Measurements from ENCODE around the gene RCL1. TPM values are rescaled to one million over a fixed set of nuclear protein-coding genes. Genes with fewer than 3 reads are reported as not detected.

Gene RCL1
- polyA plus RNA-seq, 1 experiment, result 5.1 TPM

- no peaks in the 10 kb centered on the region for H3K27me3 ChIP-seq (ENCODE audit: control insufficient read depth, insufficient read depth, low read length)
- H3K36me3 ChIP-seq (ENCODE audit: control insufficient read depth, insufficient read depth, low read length), result no peaks in the 10 kb centered on the region
- TF ChIP-seq CTCF (IDR thresholded peaks at IDR 0.05; ENCODE audit: insufficient read depth, low read depth, low read length), result no peak
- ChIA-PET POLR2A (no interaction called here), CTCF (interaction anchor here (1.5 kb wide), 1 partner anchor 9 kb away, joined by 4 read pairs; no protein-coding TSS in a partner anchor)
- no peak overlapping the region for H3K4me3 ChIP-seq (ENCODE audit: low read depth, low read length)
- DNase-seq (ENCODE audit: low read depth), result no peak
Observed at GRCh38 chr9:4862506-4863250, 69.9 kb downstream of the RCL1 start.

GRCh38 chr9:4864234-4864661 lies 71.5 kb downstream of the RCL1 start:
- Histone ChIP-seq H3K4me3 (ENCODE audit: low read depth, low read length) (no peak overlapping the region), H3K36me3 (ENCODE audit: control insufficient read depth, insufficient read depth, low read length) (no peaks in the 10 kb centered on the region), H3K27me3 (ENCODE audit: control insufficient read depth, insufficient read depth, low read length) (no peaks in the 10 kb centered on the region)
- CTCF ChIA-PET, result no interaction called here
- POLR2A ChIA-PET, result no interaction called here
- no peak for DNase-seq (ENCODE audit: low read depth)
- no peak for TF ChIP-seq CTCF (IDR thresholded peaks at IDR 0.05; ENCODE audit: insufficient read depth, low read depth, low read length)

GRCh38 chr9:4864698-4865097 lies 72.0 kb downstream of the RCL1 start:
- Histone ChIP-seq H3K4me3 (ENCODE audit: low read depth, low read length) (no peak overlapping the region), H3K36me3 (ENCODE audit: control insufficient read depth, insufficient read depth, low read length) (no peaks in the 10 kb centered on the region), H3K27me3 (ENCODE audit: control insufficient read depth, insufficient read depth, low read length) (no peaks in the 10 kb centered on the region)
- no peak for DNase-seq (ENCODE audit: low read depth)
- CTCF ChIA-PET, result interaction anchor here (0.9 kb wide), 1 partner anchor 120 kb away, joined by 3 read pairs; no protein-coding TSS in a partner anchor
- POLR2A ChIA-PET, result no interaction called here
- TF ChIP-seq CTCF (IDR thresholded peaks at IDR 0.05; ENCODE audit: insufficient read depth, low read depth, low read length), result no peak

- ChIA-PET CTCF (interaction anchor here (0.7 to 0.9 kb wide), 3 partner anchors 11 to 119 kb away, joined by 3 read pairs; no protein-coding TSS in a partner anchor), POLR2A (no interaction called here)
- no peak for DNase-seq (ENCODE audit: low read depth)
- Histone ChIP-seq H3K36me3 (ENCODE audit: control insufficient read depth, insufficient read depth, low read length) (no peaks in the 10 kb centered on the region), H3K4me3 (ENCODE audit: low read depth, low read length) (no peak overlapping the region), H3K27me3 (ENCODE audit: control insufficient read depth, insufficient read depth, low read length) (no peaks in the 10 kb centered on the region)
- TF ChIP-seq CTCF (IDR thresholded peaks at IDR 0.05; ENCODE audit: insufficient read depth, low read depth, low read length), result no peak
Observed at GRCh38 chr9:4865681-4866080, 72.9 kb downstream of the RCL1 start.

GRCh38 chr9:4866239-4866969 lies 73.7 kb downstream of the RCL1 start:
- no peak for DNase-seq (ENCODE audit: low read depth)
- CTCF ChIA-PET, result no interaction called here
- H3K27me3 ChIP-seq (ENCODE audit: control insufficient read depth, insufficient read depth, low read length), result no peaks in the 10 kb centered on the region
- no peak overlapping the region for H3K4me3 ChIP-seq (ENCODE audit: low read depth, low read length)
- no peak for TF ChIP-seq CTCF (IDR thresholded peaks at IDR 0.05; ENCODE audit: insufficient read depth, low read depth, low read length)
- H3K36me3 ChIP-seq (ENCODE audit: control insufficient read depth, insufficient read depth, low read length), result no peaks in the 10 kb centered on the region
- POLR2A ChIA-PET, result no interaction called here
